GM23248 (cell line): Measurements from ENCODE around the gene ATP9A.

ENCODE experiments used
- EZH2 ChIP-seq: fragments of 200-600 bp; sonication (generic); IDR thresholded peaks from 2 replicates; pipeline ENCODE4 v1.6.1; 2018; ENCODE audit warnings: antibody characterized with exemption, mild to moderate bottlenecking; ENCODE audit not compliant: insufficient read depth, poor library complexity, severe bottlenecking
- EZH2phosphoT487 ChIP-seq: fragments of 200-600 bp; sonication (generic); IDR thresholded peaks from 2 replicates; pipeline ENCODE4 v1.6.1; 2018; ENCODE audit warnings: antibody characterized with exemption, moderate library complexity, mild to moderate bottlenecking, low read depth; ENCODE audit not compliant: insufficient read depth

GRCh38 chr20:51581571-51581970, 186.6 kb downstream of the ATP9A start:
- no peak for TF ChIP-seq EZH2
- no peak for TF ChIP-seq EZH2phosphoT487
